CD4-positive, alpha-beta T cell treated with Interleukin-4 for 4 hours (primary cell): ENCODE data around the gene FKBP4.
A peak's percentile ranks its signal among the peaks of the same experiment; 100 is the strongest.

Source experiments
- DNase-seq: peaks from one replicate; pipeline ENCODE4 v3.0.0-alpha.2; 2020

The FKBP4 gene

GRCh38 chr12:2783936-2784600 lies 10.7 kb upstream of the FKBP4 start:
- peak; percentile 42 for DNase-seq

- DNase-seq = no peak
These were observed 9.8 kb upstream of the FKBP4 start for GRCh38 chr12:2785017-2785416.

GRCh38 chr12:2791089-2791488 lies 3.7 kb upstream of the FKBP4 start:
- no peak for DNase-seq

- no peak for DNase-seq
These were observed 1.9 kb upstream of the FKBP4 start for GRCh38 chr12:2792671-2793500.

GRCh38 chr12:2793561-2793960 lies 1.2 kb upstream of the FKBP4 start:
- DNase-seq = no peak

GRCh38 chr12:2794191-2794735 lies 507 bp upstream of the FKBP4 start:
- DNase-seq = no peak

- peak; percentile 53 for DNase-seq
These were observed 769 bp downstream of the FKBP4 start for GRCh38 chr12:2795291-2796186.

GRCh38 chr12:2796187-2796666 lies 1.5 kb downstream of the FKBP4 start:
- no peak for DNase-seq

- no peak for DNase-seq
These were observed 3.1 kb downstream of the FKBP4 start for GRCh38 chr12:2797721-2798418.

- no peak for DNase-seq
These were observed 5.3 kb downstream of the FKBP4 start for GRCh38 chr12:2800046-2800570.

GRCh38 chr12:2801044-2801783 lies 6.4 kb downstream of the FKBP4 start:
- no peak for DNase-seq

GRCh38 chr12:2803635-2804392 lies 9.0 kb downstream of the FKBP4 start:
- DNase-seq = no peak

GRCh38 chr12:2804393-2805142 lies 9.8 kb downstream of the FKBP4 start:
- DNase-seq = no peak

GRCh38 chr12:2805143-2805520 lies 10.4 kb downstream of the FKBP4 start:
- no peak for DNase-seq

GRCh38 chr12:2806700-2807099 lies 11.9 kb downstream of the FKBP4 start:
- DNase-seq = no peak

GRCh38 chr12:2811801-2812200 lies 17.0 kb downstream of the FKBP4 start:
- DNase-seq = no peak

GRCh38 chr12:2812290-2813213 lies 17.8 kb downstream of the FKBP4 start, which contains the start of gene ITFG2:
ITFG2 (plus strand) TSS chr12:2812668; CDS start chr12:2812761, 93 bp downstream.
- peak; percentile 97 for DNase-seq
